ENCODE measurements around the gene ZRANB1. TPM values are rescaled to one million over a fixed set of nuclear protein-coding genes. Genes with fewer than 3 reads are reported as not detected.
A peak's percentile ranks its signal among the peaks of the same experiment; 100 is the strongest.

Gene ZRANB1
- total and polyA plus RNA-seq, 2 of the 4 experiments (the other 2 are of a cell fraction): 11.2 to 24.7 TPM

DNA sequence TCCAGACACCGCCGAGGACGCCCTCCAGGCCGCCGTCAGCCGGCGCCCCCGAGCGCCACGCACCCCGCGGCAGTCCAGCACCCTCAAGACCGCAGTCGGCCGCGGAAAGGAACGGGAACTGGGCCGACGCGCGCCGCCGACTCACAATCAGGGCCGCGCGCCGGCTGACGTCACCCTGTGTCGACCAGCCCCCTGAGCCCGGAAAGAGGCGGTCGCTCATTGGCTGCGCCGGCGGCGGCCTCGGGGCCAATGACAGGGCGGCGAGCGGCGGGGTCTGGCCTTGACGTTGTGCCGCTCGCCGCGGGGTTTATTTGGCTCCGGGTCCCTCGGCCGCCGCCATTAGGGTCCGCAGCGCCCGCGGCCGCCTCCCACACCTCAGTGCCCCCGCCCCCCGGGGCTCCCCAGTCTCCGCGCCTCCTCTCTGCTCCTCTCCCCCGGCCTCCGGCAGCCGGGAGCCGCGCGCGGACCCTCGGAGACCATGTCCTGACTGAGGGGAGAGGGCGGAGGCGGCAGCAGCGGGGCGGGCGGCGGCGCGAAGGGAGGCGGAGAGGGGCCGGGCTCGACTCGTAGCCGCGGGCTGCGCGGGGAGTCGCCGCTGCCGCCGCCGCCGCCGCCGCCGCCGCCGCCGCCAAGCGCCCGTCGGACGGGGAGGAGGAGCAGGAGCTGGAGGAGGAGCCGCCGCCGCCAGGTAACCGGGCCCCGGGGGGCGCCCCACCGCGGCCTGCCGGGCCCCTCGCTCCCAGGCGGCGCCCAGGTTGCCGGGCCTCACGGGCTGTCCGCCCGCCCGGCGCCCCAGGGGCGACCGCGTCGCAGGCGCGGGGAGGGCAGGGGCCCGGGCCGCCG is 25.1 kb upstream of the ZRANB1 start:
- ATAC-seq (ENCODE audit: low read depth) (peak; percentile 92), DNase-seq (peak; percentile 94)
- H3K4me1 ChIP-seq (ENCODE audit: control insufficient read depth, insufficient read depth, low read length): peaks cover 10% of the 10 kb centered on the region
- WGBS, 2 experiments (ENCODE audit: extremely low coverage in 2 of 2, insufficient read length in 1 of 2): 4% methylated on average over 28 of the region's 126 CpGs; no CpG with 5 or more reads in 1 of the 2 experiments
- H3K4me2 ChIP-seq (ENCODE audit: low read depth, low read length): peak overlapping the region; percentile 94
- POLR2A ChIA-PET (ENCODE audit: unreplicated experiment): interaction anchor here (0.6 kb wide), 2 partner anchors 27 to 224 kb away, joined by 3 to 6 read pairs; no protein-coding TSS in a partner anchor
- peaks cover 6 to 26% of the 10 kb centered on the region in 2 experiments; a peak in 3 of 4 replicates for H3K79me1 ChIP-seq (ENCODE audit: low read depth in 1 of 2, low read length in 2 of 2)
- peak overlapping the region; percentile 23; the same call in 1 of the 2 replicates for H2AK5ac ChIP-seq (ENCODE audit: low read depth, low read length)
- H4K91ac ChIP-seq (ENCODE audit: insufficient read depth, low read depth, low read length): peak overlapping the region; percentile 91
- peak overlapping the region; percentile 99 for H3K9ac ChIP-seq (ENCODE audit: low read depth, low read length)
- H3K4me3 ChIP-seq (ENCODE audit: insufficient read depth, low read depth, low read length): peak overlapping the region; percentile 75
- intact Hi-C loops (cut with micrococcal nuclease) (loop anchor here (1.0 to 10.0 kb wide), 7 partner anchors 11 to 170 kb away; partner anchors contain the start of gene EEF1AKMT2), in situ Hi-C loops (cut with MboI; ENCODE audit: low sequenced_read_pairs) (no loop called here), dilution Hi-C loops (cut with HindIII; ENCODE audit: low sequenced_read_pairs, unreplicated experiment) (no loop called here)
- TF ChIP-seq MXI1 (IDR thresholded peaks at IDR 0.05; ENCODE audit: borderline replicate concordance, low read depth, low read length) (peak; percentile 9; the same call in 1 of the 2 replicates), FOS (IDR thresholded peaks at IDR 0.05; ENCODE audit: low read depth, low read length) (peak; percentile 68; the same call in 1 of the 2 replicates), POLR2A (IDR thresholded peaks at IDR 0.05; ENCODE audit: low read depth, low read length) (peak; percentile 92), MAZ (IDR thresholded peaks at IDR 0.05; ENCODE audit: borderline replicate concordance, low read depth, low read length) (peak; percentile 50; the same call in 1 of the 2 replicates)
- TF ChIP-seq, protein P1, sequence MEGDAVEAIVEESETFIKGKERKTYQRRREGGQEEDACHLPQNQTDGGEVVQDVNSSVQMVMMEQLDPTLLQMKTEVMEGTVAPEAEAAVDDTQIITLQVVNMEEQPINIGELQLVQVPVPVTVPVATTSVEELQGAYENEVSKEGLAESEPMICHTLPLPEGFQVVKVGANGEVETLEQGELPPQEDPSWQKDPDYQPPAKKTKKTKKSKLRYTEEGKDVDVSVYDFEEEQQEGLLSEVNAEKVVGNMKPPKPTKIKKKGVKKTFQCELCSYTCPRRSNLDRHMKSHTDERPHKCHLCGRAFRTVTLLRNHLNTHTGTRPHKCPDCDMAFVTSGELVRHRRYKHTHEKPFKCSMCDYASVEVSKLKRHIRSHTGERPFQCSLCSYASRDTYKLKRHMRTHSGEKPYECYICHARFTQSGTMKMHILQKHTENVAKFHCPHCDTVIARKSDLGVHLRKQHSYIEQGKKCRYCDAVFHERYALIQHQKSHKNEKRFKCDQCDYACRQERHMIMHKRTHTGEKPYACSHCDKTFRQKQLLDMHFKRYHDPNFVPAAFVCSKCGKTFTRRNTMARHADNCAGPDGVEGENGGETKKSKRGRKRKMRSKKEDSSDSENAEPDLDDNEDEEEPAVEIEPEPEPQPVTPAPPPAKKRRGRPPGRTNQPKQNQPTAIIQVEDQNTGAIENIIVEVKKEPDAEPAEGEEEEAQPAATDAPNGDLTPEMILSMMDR (conservative IDR thresholded peaks at IDR 0.05; ENCODE audit: low read depth, low read length): no peak
- no peaks in the 10 kb centered on the region for H3K36me3 ChIP-seq (ENCODE audit: control insufficient read depth, insufficient read depth, low read length)
- H3K9me1 ChIP-seq (ENCODE audit: insufficient read depth, low read length): peaks cover 5% of the 10 kb centered on the region; the same call in 1 of the 2 replicates
- peak overlapping the region; percentile 74 for H3K14ac ChIP-seq (replicated peaks; ENCODE audit: low read depth, low read length)
- H3K9me3 ChIP-seq (ENCODE audit: control insufficient read depth, insufficient read depth, low read length): no peaks in the 10 kb centered on the region
- H3K56ac ChIP-seq (ENCODE audit: extremely low read depth, insufficient read depth, low read length): peak overlapping the region; percentile 94
- H2BK20ac ChIP-seq (ENCODE audit: low read depth, low read length): peak overlapping the region; percentile 51
- H2BK15ac ChIP-seq (ENCODE audit: low read depth, low read length): 0 out of 3 replicates have a peak overlapping the region, but pooled peaks have one; percentile 1
- no peaks in the 10 kb centered on the region for H3K27me3 ChIP-seq (ENCODE audit: control insufficient read depth, insufficient read depth, low read length)
- no TSS peak for BruUV-seq (replicated peaks)
- H3K4ac ChIP-seq (ENCODE audit: low read depth, low read length): peak overlapping the region; percentile 66
- peak overlapping the region; percentile 92 for H2AFZ ChIP-seq (replicated peaks; ENCODE audit: low read length, poor library complexity)
- H3K18ac ChIP-seq (ENCODE audit: low read depth, low read length): peak overlapping the region; percentile 84
- H3K23ac ChIP-seq (ENCODE audit: low read depth, low read length): peak overlapping the region; percentile 96
- peak overlapping the region; percentile 53 to 85 for H4K8ac ChIP-seq (ENCODE audit: low read depth in 2 of 2, low read length in 2 of 2)
- H2AK9ac ChIP-seq (replicated peaks; ENCODE audit: low read depth, low read length, poor library complexity): peak overlapping the region; percentile 95
- peak overlapping the region; percentile 97 for H2BK5ac ChIP-seq (ENCODE audit: low read depth, low read length, poor library complexity, severe bottlenecking)
- peaks cover 42% of the 10 kb centered on the region for H4K20me1 ChIP-seq (ENCODE audit: insufficient read depth, low read length)
- H2BK120ac ChIP-seq (ENCODE audit: low read depth, low read length): peak overlapping the region; percentile 54
- H4K5ac ChIP-seq (ENCODE audit: low read depth, low read length): peak overlapping the region; percentile 92
- CTCF ChIA-PET: interaction anchor here (0.8 kb wide), 1 partner anchor 42 kb away, joined by 5 read pairs; no protein-coding TSS in a partner anchor
- peak overlapping the region; percentile 96 for H3K27ac ChIP-seq (ENCODE audit: insufficient read depth, low read length)

Data from IMR-90 (cell line).